OCI-LY1 (cell line): ENCODE measurements around the gene ROBO1.

ENCODE experiments used
- CTCF ChIP-seq: fragments of 200-600 bp; sonication (generic), shearing (Covaris generic); IDR thresholded peaks from 2 replicates; pipeline ENCODE4 v1.5.1; 2017; ENCODE audit warnings: mild to moderate bottlenecking, antibody characterized with exemption, low read length, moderate library complexity, mixed read lengths
- EZH2 ChIP-seq: fragments of 200-600 bp; sonication (generic), shearing (Covaris generic); IDR thresholded peaks from 2 replicates; pipeline ENCODE4 v1.8.0; 2017; ENCODE audit warnings: borderline replicate concordance, mixed run types, mild to moderate bottlenecking, antibody characterized with exemption, low read length, moderate library complexity, mixed read lengths

GRCh38 chr3:79012946-79013362 lies 754.8 kb downstream of the ROBO1 start:
- TF ChIP-seq CTCF (no peak), EZH2 (no peak)
